ENCODE results near the gene ZMYND8. TPM values are rescaled to one million over a fixed set of nuclear protein-coding genes. Genes with fewer than 3 reads are reported as not detected.
"Not testable (repeated sequence)": the region's sequence is repeated elsewhere in the genome, so short reads cannot be mapped to it uniquely, and the experiment has no call there.

The ZMYND8 gene
- total RNA-seq, 2 donors from 2014 or later = 42.8 to 48.4 TPM

GRCh38 chr20:47246061-47246777 is 110.3 kb downstream of the ZMYND8 start:
- no peak for DNase-seq
- no peak for ATAC-seq
- intact Hi-C loops (cut with DNase I, micrococcal nuclease) = no loop called here

- ATAC-seq; intact Hi-C loops (cut with DNase I, micrococcal nuclease); DNase-seq: not testable (repeated sequence)
These were observed 111.3 kb downstream of the ZMYND8 start for GRCh38 chr20:47245166-47245565.

DNA sequence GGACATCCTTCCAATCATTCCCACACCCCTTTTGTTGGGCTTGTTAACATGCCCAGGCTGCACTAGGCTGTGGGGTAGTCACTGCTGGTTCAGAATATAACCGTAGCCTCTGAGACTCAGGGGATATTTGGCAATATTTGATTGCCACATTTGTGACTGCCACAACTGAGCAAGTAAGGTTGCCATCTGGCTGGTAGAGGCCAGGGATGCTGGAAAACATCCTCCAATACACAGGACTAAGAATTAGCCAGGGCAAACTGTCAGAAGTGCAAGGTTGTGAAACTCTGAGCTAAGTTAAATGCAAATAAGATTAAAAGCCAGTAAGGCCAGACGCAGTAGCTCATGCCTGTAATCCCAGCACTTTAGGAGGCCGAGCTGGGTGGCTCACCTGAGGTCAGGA is 112.0 kb downstream of the ZMYND8 start:
- DNase-seq = no peak
- intact Hi-C loops (cut with DNase I, micrococcal nuclease) = no loop called here
- no peak for ATAC-seq

DNA sequence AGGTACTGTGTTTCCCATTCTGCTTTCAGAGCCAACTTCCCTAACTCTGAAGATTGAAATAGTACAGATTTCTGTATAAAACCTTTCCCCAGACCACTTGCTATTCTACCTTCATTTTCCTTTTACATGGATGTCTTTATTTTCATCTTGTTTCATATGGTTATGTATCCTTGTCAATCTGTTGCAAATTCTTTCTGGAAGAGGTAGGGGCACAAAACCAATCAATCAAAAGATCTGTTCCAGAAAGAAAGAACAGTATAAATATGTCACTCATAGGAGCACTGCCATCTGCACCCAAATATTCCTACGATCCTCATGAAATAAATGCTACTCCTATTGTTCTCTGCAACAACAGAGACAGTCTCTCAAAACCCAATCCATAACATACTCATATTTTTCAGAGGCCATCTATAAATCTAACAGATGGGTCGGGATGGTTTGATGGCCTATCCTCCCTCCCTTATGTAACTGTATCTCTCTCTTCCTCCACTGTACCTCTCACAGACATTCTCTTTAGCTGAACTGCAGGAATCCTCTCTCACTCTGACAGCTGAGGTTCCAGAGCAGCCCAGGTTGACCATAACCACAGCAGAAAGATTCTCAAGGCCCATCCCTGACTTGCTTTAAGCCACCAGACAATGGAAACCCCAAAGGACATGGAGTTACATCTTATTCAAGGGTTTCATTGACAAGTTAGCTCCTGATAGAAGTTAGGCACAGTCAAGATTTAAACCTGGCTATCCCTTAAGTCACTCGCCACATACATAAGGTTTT is 112.8 kb downstream of the ZMYND8 start:
- DNase-seq = no peak
- intact Hi-C loops (cut with DNase I, micrococcal nuclease) = no loop called here
- ATAC-seq = no peak

DNA sequence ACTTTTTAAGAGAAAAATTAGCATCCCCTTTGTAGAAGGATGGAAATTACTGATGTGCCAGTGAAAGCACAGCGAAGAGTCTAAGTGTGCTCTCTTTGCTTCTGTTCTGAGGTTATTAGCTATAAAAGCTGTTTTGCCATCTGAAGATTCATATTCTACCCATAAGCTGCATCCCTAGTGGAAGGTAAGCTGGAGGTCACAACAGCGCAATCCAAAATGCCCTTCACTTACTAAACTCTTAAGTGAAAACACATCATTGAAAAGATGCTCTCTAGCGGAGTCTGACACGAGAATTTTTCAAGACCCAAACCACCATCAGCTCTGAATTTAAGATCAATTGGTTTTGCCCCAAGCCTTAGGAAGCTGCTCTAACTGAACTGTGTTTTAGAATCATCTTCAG is 113.5 kb downstream of the ZMYND8 start:
- intact Hi-C loops (cut with DNase I, micrococcal nuclease) = no loop called here
- no peak for ATAC-seq

GRCh38 chr20:47241345-47241781 is 115.1 kb downstream of the ZMYND8 start:
- DNase-seq (no peak), ATAC-seq (no peak)
- intact Hi-C loops (cut with DNase I, micrococcal nuclease) = no loop called here

More for the DNA sequence above, 113.5 kb downstream of the ZMYND8 start:
- DNase-seq = no peak

GRCh38 chr20:47240096-47240495 is 116.4 kb downstream of the ZMYND8 start:
- DNase-seq; ATAC-seq; intact Hi-C loops (cut with DNase I, micrococcal nuclease): not testable (repeated sequence)

GRCh38 chr20:47239719-47240067 is 116.8 kb downstream of the ZMYND8 start:
- ATAC-seq = no peak
- no peak for DNase-seq

DNA sequence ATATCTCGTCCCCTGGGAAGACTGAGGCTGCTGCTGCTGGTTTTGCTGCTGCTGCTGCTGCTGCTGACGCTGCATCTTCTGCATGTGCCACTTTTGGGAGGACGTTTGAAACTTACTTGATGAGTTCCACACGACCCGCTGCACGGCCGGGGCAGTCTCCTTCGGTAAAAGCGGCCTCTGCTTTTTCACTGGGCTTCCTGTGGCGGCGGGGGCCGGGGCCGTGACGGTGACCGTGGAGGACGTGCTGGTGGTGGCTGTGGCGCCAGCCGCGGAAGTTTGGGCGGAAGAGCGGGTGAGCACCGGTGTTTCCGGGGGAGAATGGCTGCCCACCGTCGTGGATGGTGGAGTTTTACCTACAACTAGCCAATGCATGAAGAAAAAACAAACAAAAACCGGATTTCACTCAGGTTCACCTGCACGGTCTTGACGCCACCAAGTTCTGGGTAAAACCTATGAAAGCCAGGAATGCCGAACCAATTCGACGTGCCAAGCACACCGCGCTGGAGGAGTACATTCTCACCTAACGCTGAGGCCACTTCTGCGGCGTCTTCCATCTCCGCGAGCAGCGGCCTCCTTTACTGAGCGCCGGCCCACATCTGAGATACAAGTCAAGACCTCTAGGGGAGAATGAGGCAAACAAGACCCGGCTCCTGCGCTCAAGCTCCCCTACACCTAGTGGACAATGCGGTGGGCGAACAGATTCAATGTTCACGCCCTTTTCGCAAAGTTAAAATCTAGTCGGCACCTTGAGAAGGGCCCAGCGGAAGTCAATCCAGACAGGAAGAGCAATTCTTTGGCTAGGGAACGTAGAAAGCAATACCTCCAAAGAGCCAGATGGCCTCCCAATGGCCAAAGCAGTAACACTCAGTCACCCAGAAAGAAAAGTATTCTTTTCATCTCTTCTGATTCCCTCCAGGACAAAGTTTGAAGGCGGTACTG is 117.5 kb downstream of the ZMYND8 start:
- no peak for DNase-seq
- intact Hi-C loops (cut with DNase I, micrococcal nuclease) = no loop called here

More at GRCh38 chr20:47239719-47240067, 116.8 kb downstream of the ZMYND8 start:
- intact Hi-C loops (cut with DNase I, micrococcal nuclease) = no loop called here

DNA sequence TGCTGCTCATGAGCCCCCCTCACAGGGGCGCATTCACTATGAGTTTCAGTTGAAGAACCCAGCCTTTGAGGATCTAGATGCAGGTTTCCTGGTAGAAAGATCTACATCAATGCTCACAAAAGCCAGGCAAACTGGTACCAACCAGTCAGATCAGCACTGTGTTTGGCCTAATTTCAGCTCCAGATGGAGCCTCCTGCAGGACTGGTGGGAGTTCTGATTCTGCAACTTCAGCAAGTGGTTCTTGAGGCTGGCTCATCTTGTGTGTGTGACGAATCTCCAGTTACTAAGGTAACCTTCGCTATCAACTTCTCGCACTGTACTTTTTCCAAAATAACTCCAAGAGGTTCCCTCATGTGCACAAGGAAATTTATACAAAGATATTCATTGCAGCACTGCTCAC is 118.8 kb downstream of the ZMYND8 start:
- no peak for ATAC-seq
- intact Hi-C loops (cut with DNase I, micrococcal nuclease) = no loop called here
- DNase-seq = no peak

More for the DNA sequence above, 117.5 kb downstream of the ZMYND8 start:
- no peak for ATAC-seq

- intact Hi-C loops (cut with DNase I, micrococcal nuclease) = no loop called here
- ATAC-seq = no peak
- DNase-seq = no peak
These were observed 119.9 kb downstream of the ZMYND8 start for GRCh38 chr20:47236639-47236900.

GRCh38 chr20:47235853-47236638 is 120.5 kb downstream of the ZMYND8 start:
- intact Hi-C loops (cut with DNase I, micrococcal nuclease) = no loop called here
- ATAC-seq = no peak
- no peak for DNase-seq

DNA sequence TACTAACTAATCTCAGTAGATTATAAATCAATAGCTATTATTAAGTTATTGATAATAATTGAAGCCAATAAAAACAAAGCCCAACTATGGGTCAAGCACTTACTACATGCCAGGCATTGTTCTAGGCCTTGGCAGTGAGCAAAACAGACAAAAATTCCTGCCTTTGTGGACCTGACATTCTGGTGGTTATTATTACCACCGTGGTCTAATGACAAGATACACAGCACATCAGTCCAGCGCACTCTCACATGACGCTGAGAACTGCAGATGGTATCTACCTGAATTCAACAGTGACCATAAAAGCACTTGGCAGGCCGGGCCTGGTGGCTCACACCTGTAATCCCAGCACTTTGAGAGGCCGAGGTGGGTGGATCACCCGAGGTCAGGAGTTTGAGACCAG is 121.4 kb downstream of the ZMYND8 start:
- no peak for ATAC-seq
- intact Hi-C loops (cut with DNase I, micrococcal nuclease) = no loop called here

DNA sequence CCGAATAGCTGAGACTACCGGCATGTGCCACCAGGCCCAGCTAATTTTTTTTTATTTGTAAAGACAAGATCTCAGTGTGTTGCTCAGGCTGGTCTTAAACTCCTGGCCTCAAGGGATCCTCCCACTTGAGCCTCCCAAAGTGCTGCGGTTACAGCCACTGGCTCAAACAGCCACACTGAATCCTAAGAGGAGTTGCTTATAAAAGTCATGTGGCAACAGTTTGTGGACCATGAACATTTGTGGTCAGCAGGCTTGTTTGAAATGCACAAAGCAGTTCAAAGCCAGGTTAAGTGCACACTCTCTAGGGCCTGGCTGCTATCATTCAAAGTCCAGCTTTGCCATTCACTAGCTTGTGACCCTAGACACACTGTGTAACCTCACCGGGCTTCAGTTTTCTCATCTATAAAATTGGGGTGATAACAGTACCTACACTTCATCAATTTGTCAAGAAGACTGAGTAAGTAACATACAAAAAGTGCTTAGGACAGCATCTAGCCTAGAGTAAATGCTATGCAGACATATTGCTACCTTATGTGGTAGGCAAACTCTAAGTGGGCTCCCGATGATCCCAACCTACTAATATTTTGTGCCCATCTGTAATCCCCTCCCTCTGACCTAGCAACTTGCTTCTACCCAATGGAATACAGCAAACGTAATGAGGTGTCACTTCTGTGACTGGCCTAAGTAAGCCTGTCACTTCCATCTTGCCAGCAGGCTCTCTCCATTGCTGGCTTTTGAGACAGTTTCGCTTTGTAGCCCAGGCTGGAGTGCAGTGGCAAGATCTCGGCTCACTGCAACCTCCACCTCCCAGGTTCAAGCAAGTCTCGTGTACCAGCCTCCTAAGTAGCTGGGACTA is 122.9 kb downstream of the ZMYND8 start:
- no peak for DNase-seq
- ATAC-seq = no peak
- intact Hi-C loops (cut with DNase I, micrococcal nuclease) = no loop called here

More for the DNA sequence above, 121.4 kb downstream of the ZMYND8 start:
- no peak for DNase-seq

DNA sequence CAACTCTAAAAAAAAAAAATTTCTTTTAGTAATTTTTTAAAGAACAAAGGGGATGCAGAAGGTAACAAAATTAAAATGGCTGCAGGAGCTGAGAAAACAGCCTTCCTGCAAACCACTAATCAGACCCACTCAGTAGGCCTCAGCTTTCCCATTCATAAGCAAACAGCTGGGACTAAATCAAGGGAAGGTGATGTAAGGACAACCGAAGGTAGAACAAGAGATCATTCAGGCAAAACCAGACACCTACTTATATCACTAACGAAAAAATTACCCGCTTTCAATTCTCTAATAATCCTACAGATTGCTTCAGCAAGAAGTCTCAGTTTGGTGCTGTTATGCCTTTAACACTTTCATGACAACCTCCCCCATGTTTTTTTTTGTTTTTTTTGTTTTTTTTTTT is 124.0 kb downstream of the ZMYND8 start:
- DNase-seq = no peak
- intact Hi-C loops (cut with DNase I, micrococcal nuclease) = no loop called here
- no peak for ATAC-seq

GRCh38 chr20:47231382-47232039 is 125.0 kb downstream of the ZMYND8 start:
- intact Hi-C loops (cut with DNase I, micrococcal nuclease) = no loop called here
- DNase-seq = no peak
- ATAC-seq = no peak

DNA sequence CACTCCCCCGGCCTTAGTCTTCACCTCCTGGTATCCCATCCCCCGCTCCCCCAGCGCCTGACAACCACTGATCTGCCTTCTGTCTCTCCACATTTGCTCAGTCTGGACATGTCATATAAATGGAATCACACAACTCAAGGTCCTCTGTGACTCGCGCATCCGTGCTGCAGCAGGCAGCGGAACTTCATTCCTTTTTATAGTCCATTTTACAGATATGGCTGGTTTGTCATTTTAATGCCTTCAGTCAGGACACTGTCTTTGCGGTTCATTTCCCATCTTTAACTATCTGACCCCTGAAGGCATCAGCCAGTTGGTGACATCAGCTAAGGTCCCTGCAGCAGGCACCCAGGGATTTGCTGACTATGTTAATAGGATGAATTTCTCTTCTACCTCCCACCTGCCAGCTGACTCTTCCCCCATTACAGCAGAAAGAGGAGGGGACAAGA is 125.7 kb downstream of the ZMYND8 start:
- DNase-seq = no peak
- intact Hi-C loops (cut with DNase I, micrococcal nuclease) = no loop called here
- no peak for ATAC-seq
